H9 (cell line): ENCODE measurements around the gene HIP1. TPM values are rescaled to one million over a fixed set of nuclear protein-coding genes. Genes with fewer than 3 reads are reported as not detected.
A peak's percentile ranks its signal among the peaks of the same experiment; 100 is the strongest.

Experiments
- DNase-seq: peaks from one replicate; pipeline ENCODE4 v3.0.0-alpha.2; 2017
- H2AFZ ChIP-seq: one replicate; pipeline ENCODE4 v1.6.1; 2013; ENCODE audit warnings: mild to moderate bottlenecking, low read length, control low read depth, moderate library complexity
- H2AK5ac ChIP-seq: 2 replicates; pipeline ENCODE4 v1.6.1; 2013; ENCODE audit warnings: low read length, control low read depth, mixed read lengths; ENCODE audit not compliant: insufficient read length
- H2BK120ac ChIP-seq: one replicate; pipeline ENCODE4 v1.6.1; 2013; ENCODE audit warnings: low read depth, mild to moderate bottlenecking, low read length, control low read depth, inconsistent platforms; ENCODE audit not compliant: poor library complexity, severe bottlenecking
- H2BK12ac ChIP-seq: 2 replicates; pipeline ENCODE4 v1.6.1; 2013; ENCODE audit warnings: low read length, control low read depth, mixed read lengths, low read depth; ENCODE audit not compliant: insufficient read length
- H2BK15ac ChIP-seq: 2 replicates; pipeline ENCODE4 v1.6.1; 2013; ENCODE audit warnings: low read depth, low read length, control low read depth
- H2BK20ac ChIP-seq: one replicate; pipeline ENCODE4 v1.6.1; 2013; ENCODE audit warnings: low read depth, mild to moderate bottlenecking, low read length, control low read depth, inconsistent platforms; ENCODE audit not compliant: poor library complexity, severe bottlenecking
- H2BK5ac ChIP-seq: 2 replicates; pipeline ENCODE4 v1.6.1; 2013; ENCODE audit warnings: low read length, control low read depth, mixed read lengths; ENCODE audit not compliant: insufficient read length
- H3K14ac ChIP-seq: 2 replicates; pipeline ENCODE4 v1.6.1; 2013; ENCODE audit warnings: low read length, control low read depth; ENCODE audit not compliant: insufficient read depth
- H3K18ac ChIP-seq: 2 replicates; pipeline ENCODE4 v1.6.1; 2013; ENCODE audit warnings: low read depth, mild to moderate bottlenecking, mixed read lengths, low read length, control low read depth; ENCODE audit not compliant: insufficient read length
- H3K23ac ChIP-seq: 2 replicates; pipeline ENCODE4 v1.6.1; 2013; ENCODE audit warnings: low read length, control low read depth, mixed read lengths, low read depth; ENCODE audit not compliant: insufficient read length
- H3K23me2 ChIP-seq: 2 replicates; pipeline ENCODE4 v1.6.1; 2013; ENCODE audit warnings: low read depth, mild to moderate bottlenecking, mixed read lengths, low read length, control low read depth; ENCODE audit not compliant: insufficient read length, poor library complexity, severe bottlenecking
- H3K27ac ChIP-seq: 2 replicates; pipeline ENCODE4 v1.5.1; 2013; ENCODE audit warnings: low read length, control low read depth, mixed read lengths, low read depth; ENCODE audit not compliant: insufficient read length
- H3K27me3 ChIP-seq: 2 replicates; pipeline ENCODE4 v1.6.1; 2013; ENCODE audit warnings: low read length, control low read depth, inconsistent platforms; ENCODE audit not compliant: insufficient read depth
- H3K4ac ChIP-seq: 2 replicates; pipeline ENCODE4 v1.6.1; 2013; ENCODE audit warnings: low read depth, mild to moderate bottlenecking, control low read depth, inconsistent platforms, low read length, moderate library complexity
- H3K4me1 ChIP-seq: 2 replicates; pipeline ENCODE4 v1.6.1; 2013; ENCODE audit warnings: low read length, control low read depth, inconsistent platforms; ENCODE audit not compliant: insufficient read depth
- H3K4me2 ChIP-seq: 2 replicates; pipeline ENCODE4 v1.6.1; 2013; ENCODE audit warnings: low read length, control low read depth, mixed read lengths; ENCODE audit not compliant: insufficient read length, insufficient read depth
- H3K56ac ChIP-seq: 2 replicates; pipeline ENCODE4 v1.6.1; 2013; ENCODE audit warnings: low read depth, mild to moderate bottlenecking, mixed read lengths, low read length, control low read depth; ENCODE audit not compliant: insufficient read length
- H3K79me1 ChIP-seq: 2 replicates; pipeline ENCODE4 v1.6.1; 2013; ENCODE audit warnings: low read depth, mild to moderate bottlenecking, moderate library complexity, low read length, control low read depth, inconsistent platforms; ENCODE audit not compliant: insufficient read depth, poor library complexity, severe bottlenecking
- H3K79me2 ChIP-seq: 2 replicates; pipeline ENCODE4 v1.6.1; 2013; ENCODE audit warnings: low read length, control low read depth, inconsistent platforms; ENCODE audit not compliant: insufficient read depth
- H3K9ac ChIP-seq: 2 replicates; pipeline ENCODE4 v1.6.1; 2013; ENCODE audit warnings: low read length, control low read depth, mixed read lengths; ENCODE audit not compliant: insufficient read length; ENCODE audit errors: extremely low read depth
- H3K9me3 ChIP-seq: one replicate; pipeline ENCODE4 v1.6.1; 2013; ENCODE audit warnings: low read depth, low read length, inconsistent platforms; ENCODE audit not compliant: control insufficient read depth
- H3T11ph ChIP-seq: one replicate; pipeline ENCODE4 v1.6.1; 2013; ENCODE audit warnings: mild to moderate bottlenecking, low read length, control low read depth, inconsistent platforms
- H4K20me1 ChIP-seq: one replicate; pipeline ENCODE4 v1.6.1; 2013; ENCODE audit not compliant: control insufficient read depth, insufficient read length, insufficient read depth
- H4K5ac ChIP-seq: 2 replicates; pipeline ENCODE4 v1.6.1; 2013; ENCODE audit warnings: low read depth, mild to moderate bottlenecking, mixed read lengths, low read length, control low read depth; ENCODE audit not compliant: insufficient read length
- H4K8ac ChIP-seq: replicated peaks from 2 replicates; pipeline ENCODE4 v1.6.1; 2013; ENCODE audit warnings: low read length, control low read depth, mixed read lengths, low read depth; ENCODE audit not compliant: insufficient read length
- H4K91ac ChIP-seq: 2 replicates; pipeline ENCODE4 v1.6.1; 2013; ENCODE audit warnings: low read depth, mild to moderate bottlenecking, moderate library complexity, mixed read lengths, low read length, control low read depth; ENCODE audit not compliant: insufficient read length
- H3K27ac Mint-ChIP-seq, 3 experiments: 2 replicates in 2 of 3; 3 replicates in 1 of 3; pipeline ENCODE4 v1.8.0; 2020 to 2021; ENCODE audit warnings: mixed read lengths in 3 of 3, mild to moderate bottlenecking in 1 of 3, moderate library complexity in 1 of 3
- H3K27me3 Mint-ChIP-seq: 2 replicates; pipeline ENCODE4 v1.8.0; 2021; ENCODE audit warnings: low read depth, mild to moderate bottlenecking, moderate library complexity, mixed read lengths
- H3K36me3 Mint-ChIP-seq, 3 experiments: 2 replicates in 2 of 3; 3 replicates in 1 of 3; pipeline ENCODE4 v1.8.0; 2020 to 2021; ENCODE audit warnings: low read depth in 3 of 3, mixed read lengths in 3 of 3; ENCODE audit not compliant: insufficient read depth in 1 of 3
- H3K4me1 Mint-ChIP-seq, 2 experiments: 2 replicates each; pipeline ENCODE4 v1.8.0; 2020; ENCODE audit warnings: mixed read lengths in 2 of 2
- H3K4me3 Mint-ChIP-seq, 2 experiments: 2 replicates in 1 of 2; 3 replicates in 1 of 2; pipeline ENCODE4 v1.8.0; 2020 to 2021; ENCODE audit warnings: mild to moderate bottlenecking in 2 of 2, mixed read lengths in 2 of 2, moderate library complexity in 1 of 2
- H3K9me3 Mint-ChIP-seq, 2 experiments: 2 replicates in 1 of 2; 3 replicates in 1 of 2; pipeline ENCODE4 v1.8.0; 2020; ENCODE audit warnings: mild to moderate bottlenecking in 2 of 2, mixed read lengths in 2 of 2, moderate library complexity in 1 of 2
- CTCF ChIP-seq: fragments of 200-600 bp; sonication (generic); conservative IDR thresholded peaks from 3 replicates; pipeline ENCODE4 v1.8.0; 2021; ENCODE audit warnings: antibody characterized with exemption, mild to moderate bottlenecking
- WGBS: extraction: QIAGEN DNeasy Blood & Tissue Kit; methylation state at CpG from one replicate; pipeline ENCODE4 v1.1.7; 2013; ENCODE audit warnings: missing lambda C conversion rate, low lambda C conversion rate, mixed read lengths; ENCODE audit not compliant: insufficient read length; ENCODE audit errors: extremely low coverage; 5-methylcytosine and 5-hydroxymethylcytosine counted together
- total RNA-seq: library from RNA; stranded (reverse); gene quantifications from 2 replicates; pipeline ENCODE4 v1.2.1, GENCODE V29; 2021

The HIP1 gene
- total RNA-seq, 1 experiment from 2014 or later, result 87.5 TPM

- peak overlapping the region in 1 of 3 experiments; percentile 67; a peak in 1 of 7 replicates for H3K27ac Mint-ChIP-seq
- H3K27me3 ChIP-seq, result no peaks in the 10 kb centered on the region
- no peak for DNase-seq
Measured at GRCh38 chr7:75614401-75614800, 124.3 kb downstream of the HIP1 start.

More at GRCh38 chr7:75614401-75614800, 124.3 kb downstream of the HIP1 start:
- no peak overlapping the region for H3K23ac ChIP-seq
- H3K9ac ChIP-seq, result no peak overlapping the region
- H3K9me3 ChIP-seq, result no peaks in the 10 kb centered on the region
- no peaks in the 10 kb centered on the region for H4K20me1 ChIP-seq
- H3K4me3 Mint-ChIP-seq, result no peak overlapping the region
- H4K8ac ChIP-seq, result no peak overlapping the region
- H4K5ac ChIP-seq, result no peak overlapping the region
- H4K91ac ChIP-seq, result no peak overlapping the region
- no peak overlapping the region for H3K56ac ChIP-seq
- H2AFZ ChIP-seq, result no peak overlapping the region
- H3K23me2 ChIP-seq, result no peaks in the 10 kb centered on the region
- no peaks in the 10 kb centered on the region for H3K27me3 Mint-ChIP-seq
- no peak overlapping the region for H2BK15ac ChIP-seq
- H2BK5ac ChIP-seq, result no peak overlapping the region
- H3K4ac ChIP-seq, result no peak overlapping the region
- H2BK120ac ChIP-seq, result no peak overlapping the region
- H3K36me3 Mint-ChIP-seq, result peaks cover 9 to 20% (median 20%) of the 10 kb centered on the region in 3 experiments
- H3K79me2 ChIP-seq, result no peaks in the 10 kb centered on the region
- no peaks in the 10 kb centered on the region for H3K79me1 ChIP-seq
- no peaks in the 10 kb centered on the region for H3K4me1 ChIP-seq
- no CpG with 5 or more reads among the region's 6 CpGs for WGBS
- H2BK20ac ChIP-seq, result no peak overlapping the region
- H3T11ph ChIP-seq, result no peak overlapping the region
- H2AK5ac ChIP-seq, result no peak overlapping the region
- TF ChIP-seq CTCF, result no peak
- no peak overlapping the region for H3K14ac ChIP-seq
- no peak overlapping the region for H3K27ac ChIP-seq
- H3K18ac ChIP-seq, result no peak overlapping the region
- no peak overlapping the region for H2BK12ac ChIP-seq
- H3K4me2 ChIP-seq, result no peak overlapping the region
- no peaks in the 10 kb centered on the region for H3K9me3 Mint-ChIP-seq
- peaks cover 10 to 14% of the 10 kb centered on the region in 2 experiments; a peak in 3 of 4 replicates for H3K4me1 Mint-ChIP-seq
